ENCODE results near the gene ITPA. TPM values are rescaled to one million over a fixed set of nuclear protein-coding genes. Genes with fewer than 3 reads are reported as not detected.

The ITPA gene
- 78.9 and 91.6 TPM in 2 replicates for total RNA-seq (2014; rRNA removed; shearing (Covaris generic))

DNA sequence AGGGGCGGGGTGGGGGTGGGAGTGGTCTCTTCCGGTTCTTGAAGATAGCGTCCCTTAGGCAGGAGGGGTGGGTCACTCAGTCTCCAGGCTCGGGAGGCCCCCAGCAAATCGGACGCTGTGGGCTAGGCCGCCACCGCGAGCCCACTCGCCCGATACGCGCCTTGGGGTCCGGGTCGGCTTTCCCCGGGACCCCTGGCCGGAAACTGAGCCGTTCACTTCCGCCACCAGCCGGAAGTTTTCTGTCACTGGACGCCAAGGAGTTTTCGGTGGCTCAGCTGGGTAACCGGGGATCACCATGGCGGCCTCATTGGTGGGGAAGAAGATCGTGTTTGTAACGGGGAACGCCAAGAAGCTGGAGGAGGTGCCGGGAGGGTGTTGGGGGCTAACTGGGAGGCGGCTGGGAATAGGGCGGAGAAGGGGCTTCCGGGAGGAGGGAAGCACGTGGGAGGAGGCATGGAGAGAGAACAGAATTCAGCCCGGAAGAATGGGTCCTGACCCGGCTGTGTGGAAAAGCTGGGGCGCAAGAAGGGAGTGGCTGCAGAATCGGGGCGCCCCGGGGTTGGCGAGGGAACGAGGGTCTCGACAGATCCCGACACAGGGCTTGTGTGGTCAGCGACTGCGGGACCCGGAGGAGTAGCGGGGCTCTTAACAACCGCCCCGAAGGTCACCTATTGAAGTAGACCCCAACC lies at the start of gene ITPA:
Gene ITPA (plus strand): TSS at position 242 of the 689 bp plus-strand sequence. CDS start 54 bp downstream, at position 296.
- in situ Hi-C loops (cut with HindIII; ENCODE audit: low sequenced_read_pairs) = no loop called here
- DNase-seq (ENCODE audit: low spot score) = peak; percentile 65

DNA sequence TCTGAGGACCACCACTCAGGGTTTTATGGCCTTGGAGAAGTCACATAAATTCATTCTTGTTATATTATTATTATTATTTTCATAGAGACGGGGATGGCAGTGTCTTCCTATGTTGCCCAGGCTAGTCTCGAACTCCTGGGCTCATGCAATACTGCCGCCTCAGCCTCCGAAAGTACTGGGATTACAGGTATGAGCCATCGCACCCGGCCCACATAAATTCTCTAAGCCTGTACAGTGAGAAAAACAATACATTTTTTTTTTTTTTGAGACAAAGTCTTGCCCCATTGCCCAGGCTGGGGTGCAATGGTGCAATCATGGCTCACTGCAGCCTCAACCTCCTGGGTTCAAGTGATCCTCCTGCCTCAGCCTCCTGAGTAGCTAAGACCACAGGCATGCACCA lies 48.9 kb upstream of the ITPA start:
- in situ Hi-C loops (cut with HindIII; ENCODE audit: low sequenced_read_pairs) = no loop called here
- no peak for DNase-seq (ENCODE audit: low spot score)

DNA sequence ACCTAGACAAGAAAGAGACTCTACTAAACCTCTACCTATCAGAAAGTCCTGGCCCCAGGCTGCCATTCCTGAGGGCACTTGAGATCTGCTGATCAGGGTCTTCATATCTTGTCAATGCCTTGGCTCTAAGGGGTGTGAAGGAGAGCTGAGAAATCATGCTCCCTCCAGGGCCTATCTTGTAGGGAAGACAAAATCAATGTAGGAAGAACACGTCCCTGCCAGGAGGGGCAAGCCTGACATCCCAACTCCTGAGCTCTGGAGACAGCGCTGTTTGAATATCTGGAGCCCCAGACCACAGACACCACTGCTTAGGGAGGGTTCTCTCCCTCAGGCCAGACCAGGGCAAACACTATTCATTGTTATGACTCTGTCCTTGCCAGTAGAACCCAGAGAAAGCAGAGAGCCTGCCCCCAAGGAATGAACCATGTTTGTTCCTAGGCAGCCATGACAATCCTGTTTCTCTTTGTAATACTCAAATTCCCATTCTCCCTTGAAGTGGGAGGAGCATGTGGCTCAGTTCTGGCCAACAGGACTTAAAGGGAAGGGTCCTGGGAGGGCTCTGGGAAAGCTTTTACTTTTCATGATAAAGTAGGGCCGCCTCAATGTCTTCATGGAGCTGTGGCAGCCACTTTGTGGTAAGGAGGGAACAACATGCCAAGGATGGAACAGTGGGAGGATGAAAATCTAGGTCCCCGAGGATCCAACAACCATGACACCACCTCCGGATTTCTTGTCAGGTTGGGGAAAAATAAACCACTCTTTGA lies 47.8 kb upstream of the ITPA start:
- in situ Hi-C loops (cut with HindIII; ENCODE audit: low sequenced_read_pairs) = no loop called here
- DNase-seq (ENCODE audit: low spot score) = no peak

DNA sequence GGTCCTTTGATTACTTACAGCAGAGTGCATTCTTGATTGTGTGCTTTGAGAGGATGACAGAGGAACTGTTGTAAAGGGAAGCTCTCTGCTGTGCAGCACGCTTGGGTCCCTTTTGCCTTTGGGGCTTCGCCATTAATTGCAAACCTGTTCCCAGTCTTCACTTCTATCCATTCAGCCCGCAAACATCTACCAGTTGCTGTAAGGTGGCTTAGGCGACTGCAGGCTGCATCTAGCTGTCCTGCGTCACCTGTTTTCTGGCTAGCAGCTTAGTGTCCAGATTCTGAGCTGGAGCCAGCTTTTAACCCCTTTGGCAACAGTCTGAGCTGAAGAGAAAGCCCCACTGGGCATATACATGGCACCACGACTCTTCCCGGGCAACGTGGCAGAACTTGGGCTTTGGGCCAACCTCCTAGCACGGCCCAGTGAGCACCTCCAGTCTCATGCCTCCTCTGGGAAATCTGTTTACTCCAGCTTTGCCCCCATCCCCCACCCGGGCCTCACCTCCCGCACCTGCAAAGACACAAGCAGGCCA lies 47.2 kb upstream of the ITPA start:
- peak; percentile 89 for DNase-seq (ENCODE audit: low spot score)
- in situ Hi-C loops (cut with HindIII; ENCODE audit: low sequenced_read_pairs) = no loop called here

DNA sequence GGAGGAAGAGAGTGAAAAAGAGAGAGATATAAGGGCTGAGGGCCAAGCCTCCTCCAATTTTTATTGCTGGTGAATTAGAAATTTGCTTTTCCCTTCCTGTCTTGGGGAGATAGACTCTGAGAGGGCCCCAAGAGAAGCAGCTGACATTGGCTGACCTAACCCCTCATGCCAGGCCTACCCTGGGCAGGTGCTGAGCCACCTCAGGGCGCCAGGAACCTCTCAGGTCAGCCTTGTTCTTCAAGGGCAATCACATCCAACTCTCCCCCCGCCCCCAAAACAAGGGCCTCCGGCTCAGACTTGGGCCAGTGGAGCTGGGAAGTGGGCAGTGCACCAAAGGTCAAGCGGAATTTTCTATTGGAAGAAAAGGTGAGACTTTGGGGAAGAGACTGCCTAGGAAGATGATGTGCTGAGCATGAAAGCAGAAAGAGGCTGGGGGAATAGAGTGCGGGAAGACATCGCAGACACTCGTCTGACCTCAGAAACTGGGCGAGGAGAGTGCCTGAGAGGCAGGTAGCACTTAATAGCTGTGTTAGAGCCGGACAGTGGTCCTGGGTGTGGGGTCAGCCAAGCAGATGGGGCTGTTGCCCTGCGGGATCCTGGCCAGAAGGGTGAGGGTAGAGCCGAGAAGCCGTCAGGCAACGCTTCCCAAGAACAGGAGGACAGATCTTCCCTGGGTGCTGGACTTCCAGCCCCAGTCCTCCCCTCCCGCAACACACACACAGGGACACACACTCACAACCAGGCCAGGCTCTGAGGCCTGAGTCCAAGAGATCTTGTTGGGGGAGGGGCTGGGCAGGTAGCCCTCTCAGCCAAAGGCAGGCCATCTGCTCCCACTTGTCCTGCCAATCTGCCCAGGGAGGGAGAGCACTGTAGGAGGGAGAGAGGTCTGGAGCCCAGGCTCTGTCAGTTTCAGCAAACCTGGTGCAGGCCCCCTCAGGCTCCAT lies 45.9 kb upstream of the ITPA start:
- DNase-seq (ENCODE audit: low spot score) = peak; percentile 98
- in situ Hi-C loops (cut with HindIII; ENCODE audit: low sequenced_read_pairs) = no loop called here

DNA sequence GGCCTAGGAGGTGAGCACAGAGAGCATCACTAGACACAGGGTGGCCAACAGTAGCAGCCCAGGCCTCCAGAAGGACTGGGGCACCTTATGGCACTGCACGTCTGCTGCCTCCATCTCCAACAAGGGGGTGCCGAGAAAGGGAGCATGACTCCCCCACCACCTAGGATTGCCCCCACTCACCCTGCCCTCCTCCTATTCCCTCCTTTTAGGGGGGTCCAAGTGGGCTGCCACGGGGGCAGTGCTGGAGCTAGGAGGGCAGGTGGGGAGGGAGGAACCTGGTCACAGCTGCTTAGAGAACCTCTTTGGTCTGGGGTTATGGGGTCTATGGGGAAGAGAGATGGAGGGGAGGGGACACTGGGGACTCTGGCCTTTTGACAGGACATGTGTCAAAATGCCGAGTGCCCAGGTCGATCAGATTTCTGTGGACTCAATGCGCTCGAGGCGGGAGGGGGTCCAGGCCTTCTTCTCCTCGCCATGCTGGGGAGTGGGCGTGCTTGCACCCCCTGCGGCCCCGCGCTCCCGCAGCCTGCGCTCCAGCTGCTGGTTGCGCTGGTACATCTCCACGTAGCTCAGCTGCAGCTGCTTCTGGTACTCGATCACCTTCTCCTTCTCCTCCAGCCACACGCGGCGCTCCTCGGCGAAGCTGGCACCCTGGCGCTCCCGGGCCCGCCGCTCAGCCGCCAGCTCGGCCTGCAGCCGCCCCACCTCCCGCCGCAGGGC lies 45.1 kb upstream of the ITPA start:
- in situ Hi-C loops (cut with HindIII; ENCODE audit: low sequenced_read_pairs) = no loop called here
- DNase-seq (ENCODE audit: low spot score) = no peak

DNA sequence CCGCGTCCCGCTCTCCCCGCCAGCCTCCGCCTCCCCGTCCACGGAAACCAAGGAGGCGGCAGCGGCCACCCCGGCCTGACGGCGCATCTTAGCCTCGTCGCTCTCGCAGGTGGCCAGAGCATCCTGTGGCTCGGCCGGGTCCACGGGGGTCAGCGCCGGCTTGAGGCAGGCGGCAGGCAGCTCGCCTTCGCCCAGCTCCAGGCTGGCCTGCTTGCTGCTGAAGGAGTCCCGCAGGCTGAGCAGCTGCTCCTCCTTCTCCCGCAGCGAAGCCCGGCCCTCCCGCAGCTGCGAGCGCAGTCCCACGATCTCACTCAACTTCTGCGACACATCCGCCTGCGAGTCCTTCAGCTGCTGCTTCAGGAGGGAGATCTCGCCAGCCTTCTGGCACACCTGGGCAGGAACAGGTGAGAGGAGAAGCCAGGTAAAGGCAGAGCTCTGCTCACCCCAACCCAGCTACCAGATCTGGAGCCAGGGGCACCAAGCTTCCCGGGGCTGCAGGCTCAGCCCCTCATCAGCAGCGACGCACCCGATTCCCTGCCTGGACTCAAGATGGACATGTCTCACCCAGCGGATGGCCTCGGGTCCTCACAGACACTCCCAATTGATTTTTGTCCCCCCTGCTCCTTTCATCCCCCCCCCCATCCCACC lies 44.4 kb upstream of the ITPA start:
- in situ Hi-C loops (cut with HindIII; ENCODE audit: low sequenced_read_pairs) = no loop called here
- DNase-seq (ENCODE audit: low spot score) = peak; percentile 70

DNA sequence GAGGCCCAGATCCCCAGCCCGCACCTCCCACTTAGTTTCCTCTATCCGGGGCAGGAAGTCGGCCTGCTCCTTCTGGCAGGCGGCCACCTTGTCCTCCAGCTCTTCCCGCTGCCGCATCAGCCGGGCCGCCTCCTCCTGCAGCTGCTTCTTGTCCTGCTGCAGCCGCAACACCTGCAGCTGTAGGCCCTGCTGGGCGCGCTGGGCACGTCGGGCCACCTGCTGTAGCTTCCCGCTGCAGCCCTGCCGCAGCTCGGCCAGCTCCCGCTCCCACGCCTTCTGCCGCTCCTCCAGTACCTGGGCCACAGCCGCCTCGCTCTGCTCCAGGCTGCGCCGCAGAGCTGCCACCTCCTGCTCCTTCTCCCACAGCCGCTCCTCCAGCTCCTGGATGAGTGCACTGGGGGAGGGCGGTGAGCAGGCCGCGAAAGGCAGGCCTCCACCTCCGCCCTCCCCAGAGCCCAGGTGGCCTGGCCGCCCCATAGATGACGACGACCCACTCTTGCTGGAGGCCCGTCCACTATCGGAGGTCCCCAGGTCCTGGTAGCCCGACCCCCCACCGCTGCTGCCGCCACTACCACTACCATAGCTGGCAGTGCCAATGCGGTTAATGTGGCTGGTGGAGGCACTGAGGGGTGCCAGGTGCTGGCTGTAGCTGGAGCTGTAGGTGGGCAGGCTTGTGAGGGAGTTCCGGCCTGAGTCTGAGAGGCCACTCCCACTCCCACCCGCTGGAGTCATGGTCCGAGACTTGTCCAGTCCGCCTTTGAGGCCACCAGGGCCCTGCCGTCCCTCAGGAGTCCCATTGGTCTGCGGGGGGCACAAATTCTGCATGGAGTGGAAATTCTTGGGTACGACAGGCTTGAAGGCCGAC lies 43.6 kb upstream of the ITPA start:
- DNase-seq (ENCODE audit: low spot score) = peak; percentile 74
- in situ Hi-C loops (cut with HindIII; ENCODE audit: low sequenced_read_pairs) = no loop called here

DNA sequence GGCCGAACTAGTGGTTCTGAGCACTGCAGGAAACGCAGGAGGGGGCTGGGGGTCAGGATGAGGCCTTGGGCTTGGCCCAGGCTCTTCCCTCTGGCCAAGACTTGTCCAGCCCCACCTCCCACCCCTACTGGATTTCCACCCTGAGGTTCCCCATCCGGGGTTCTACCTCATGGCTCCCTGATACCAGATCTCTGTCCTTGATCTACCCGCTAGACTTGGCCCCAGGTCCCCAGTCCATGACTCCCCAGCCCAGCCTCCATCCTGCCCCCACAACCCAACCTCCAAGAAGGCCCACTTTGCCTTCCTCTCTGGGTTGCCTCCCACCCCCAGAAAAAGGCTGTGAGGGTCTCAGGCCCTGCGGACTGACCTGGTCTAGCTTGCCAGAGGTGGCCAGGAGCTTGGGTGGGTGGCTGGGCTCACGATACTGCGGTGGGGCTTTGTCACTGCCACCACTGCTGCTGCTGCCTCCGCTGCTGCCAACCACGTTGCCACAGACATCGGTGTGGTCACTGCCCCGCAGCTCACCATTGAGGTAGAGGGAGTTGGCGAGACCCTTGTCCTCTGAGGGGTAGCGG lies 42.9 kb upstream of the ITPA start:
- in situ Hi-C loops (cut with HindIII; ENCODE audit: low sequenced_read_pairs) = no loop called here
- DNase-seq (ENCODE audit: low spot score) = no peak

DNA sequence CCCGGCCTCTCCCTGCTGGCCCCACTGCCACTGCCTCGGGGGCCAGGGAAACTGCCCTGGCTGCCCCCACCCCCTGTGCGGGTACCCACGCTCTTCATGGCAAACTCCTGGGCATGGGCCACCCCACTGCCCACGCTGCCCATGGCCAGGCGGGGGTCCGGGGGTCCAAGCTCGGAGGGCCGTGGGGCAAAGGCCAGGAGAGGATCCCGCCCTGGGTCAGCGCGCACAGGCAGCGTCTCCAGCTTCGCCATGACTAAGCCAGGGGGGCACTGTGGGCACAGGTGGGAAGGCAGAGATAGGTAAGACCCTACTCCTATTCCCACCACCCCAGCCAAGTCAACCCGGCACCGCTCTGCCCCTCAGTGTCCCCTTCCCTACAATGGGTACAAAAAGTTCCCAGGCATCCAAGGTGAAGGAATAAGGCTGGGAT lies 42.4 kb upstream of the ITPA start:
- no peak for DNase-seq (ENCODE audit: low spot score)
- in situ Hi-C loops (cut with HindIII; ENCODE audit: low sequenced_read_pairs) = no loop called here

DNA sequence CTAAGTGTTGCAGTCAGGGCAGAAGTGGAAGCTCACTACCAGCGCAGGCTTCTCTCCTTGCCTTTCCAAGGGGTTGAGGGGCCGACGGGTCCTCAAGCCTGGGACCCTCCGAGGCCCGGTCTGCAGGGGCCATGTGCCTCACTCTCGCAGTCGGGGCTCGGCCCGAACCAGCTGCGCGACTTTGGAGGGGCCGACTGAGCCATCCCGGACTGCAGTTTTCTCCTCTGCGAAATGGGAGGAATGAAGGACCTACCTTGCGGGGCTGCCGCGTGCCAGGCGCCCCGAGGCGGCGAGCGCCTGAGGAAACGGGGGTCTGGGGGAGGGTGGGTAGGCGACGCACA lies 41.6 kb upstream of the ITPA start:
- in situ Hi-C loops (cut with HindIII; ENCODE audit: low sequenced_read_pairs) = no loop called here

DNA sequence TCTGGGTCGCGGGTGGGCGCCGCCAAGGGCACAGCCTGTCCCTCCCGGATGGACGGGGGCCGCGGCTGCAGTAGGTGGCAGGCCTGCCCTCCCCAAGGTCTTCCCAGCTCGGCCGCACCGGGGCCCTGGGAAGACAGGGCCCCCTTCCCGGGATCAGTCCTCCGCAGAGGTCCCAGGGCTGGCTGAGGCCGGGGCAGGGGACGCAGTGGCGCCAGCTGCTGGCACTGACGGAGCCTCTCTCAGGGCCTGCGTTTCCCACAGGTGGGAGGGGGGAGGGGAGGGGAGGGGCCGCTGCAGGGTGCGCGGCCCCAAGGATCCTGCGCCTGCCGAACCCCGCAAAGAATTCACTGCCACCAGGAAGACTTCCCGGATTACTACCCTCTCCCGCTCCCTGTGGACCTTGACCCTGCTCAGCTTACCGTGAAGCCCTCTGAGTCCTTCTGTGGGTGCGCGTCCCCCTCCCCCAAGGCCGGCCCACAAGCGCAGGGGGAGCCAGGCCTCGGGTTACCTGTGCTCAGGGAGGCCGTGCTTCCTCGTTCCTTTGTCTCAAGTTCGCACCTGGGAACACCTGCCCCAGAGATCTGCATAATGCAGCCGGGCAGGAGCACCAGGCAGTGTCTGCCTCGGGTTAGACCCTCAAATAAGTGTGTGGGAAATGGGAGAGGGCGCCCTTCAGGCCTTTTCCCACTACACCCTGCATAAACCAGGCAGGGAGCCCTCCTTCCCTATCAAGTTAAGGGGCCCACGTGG lies 41.0 kb upstream of the ITPA start:
- in situ Hi-C loops (cut with HindIII; ENCODE audit: low sequenced_read_pairs) = no loop called here
- no peak for DNase-seq (ENCODE audit: low spot score)

More for the DNA sequence above, 41.6 kb upstream of the ITPA start:
- DNase-seq (ENCODE audit: low spot score) = no peak

DNA sequence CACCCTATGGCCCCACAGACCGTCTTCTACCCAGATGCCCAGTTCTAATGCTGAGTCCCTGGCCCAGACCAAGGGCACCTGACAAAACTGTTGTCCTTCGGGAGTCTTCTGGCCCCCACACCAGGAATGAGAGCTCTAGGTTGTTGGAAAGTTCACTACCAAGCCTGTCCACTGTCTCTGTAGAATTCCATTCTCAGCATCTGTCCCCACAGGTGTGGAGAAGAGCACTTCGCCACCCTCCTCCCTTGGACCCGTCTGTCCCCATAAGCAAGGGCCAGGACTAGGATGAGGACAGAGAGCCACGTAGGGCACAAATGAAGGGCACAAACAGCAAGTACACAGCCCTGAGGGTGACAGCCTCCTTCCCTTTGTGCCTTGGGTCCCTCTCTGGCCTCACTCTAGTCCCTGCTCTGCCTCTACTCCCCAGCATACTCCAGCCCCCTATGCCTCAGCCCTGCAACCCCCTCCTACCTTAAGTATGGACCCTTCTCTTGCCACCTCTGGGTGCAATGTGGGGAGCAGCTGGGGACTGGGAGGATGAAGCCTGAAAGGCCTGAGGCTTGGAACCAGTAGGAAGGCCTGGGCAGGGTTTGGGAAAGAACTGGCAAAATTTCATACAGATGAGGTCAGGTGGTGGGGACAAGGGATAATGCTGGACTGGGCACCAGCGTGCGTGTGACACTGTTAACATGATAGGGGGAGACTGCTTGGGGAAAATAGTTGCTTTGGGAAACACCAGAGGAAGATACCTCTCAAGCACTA lies 40.3 kb upstream of the ITPA start:
- no peak for DNase-seq (ENCODE audit: low spot score)

DNA sequence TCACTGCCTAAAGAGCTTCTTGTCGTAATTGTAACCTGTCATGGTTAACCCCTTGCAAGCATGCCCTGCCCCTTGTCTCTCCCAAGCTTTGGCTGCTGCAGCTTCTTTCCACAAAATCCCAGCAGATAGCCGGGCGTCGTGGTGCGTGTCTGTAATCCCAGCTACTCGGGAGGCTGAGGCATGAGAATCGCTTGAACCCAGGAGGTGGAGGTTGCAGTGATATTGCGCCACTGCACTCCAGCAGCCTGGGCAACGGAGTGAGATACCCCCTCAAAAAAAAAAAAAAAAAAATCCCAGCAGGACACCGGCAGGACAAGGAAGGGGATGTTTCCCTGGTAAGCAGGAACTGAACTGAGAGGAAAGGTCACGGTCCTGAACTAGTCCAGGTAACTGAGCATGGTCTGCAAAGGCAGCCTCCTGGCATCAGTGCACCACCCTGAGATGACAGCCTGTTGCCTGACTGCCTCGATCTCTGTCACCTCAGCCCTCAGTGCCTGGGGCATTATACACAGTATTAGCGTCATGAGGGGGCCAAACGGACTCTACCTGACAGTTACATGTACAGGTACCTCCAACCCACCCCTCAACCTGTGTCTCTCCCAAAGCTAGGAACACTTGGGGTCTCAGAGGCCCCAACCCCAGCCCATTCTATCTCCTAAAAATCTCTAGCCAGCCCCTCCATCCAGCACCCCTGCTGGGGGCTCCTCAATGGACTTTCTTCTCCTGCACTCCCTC lies 37.7 kb upstream of the ITPA start:
- in situ Hi-C loops (cut with HindIII; ENCODE audit: low sequenced_read_pairs) = no loop called here
- peak; percentile 36 for DNase-seq (ENCODE audit: low spot score)

More for the DNA sequence above, 40.3 kb upstream of the ITPA start:
- in situ Hi-C loops (cut with HindIII; ENCODE audit: low sequenced_read_pairs) = no loop called here

Data from G401 (cell line).